Transverse colon (tissue), 4 donors: ENCODE data around the gene GSTM5. TPM values are rescaled to one million over a fixed set of nuclear protein-coding genes. Genes with fewer than 3 reads are reported as not detected.
"Not testable (repeated sequence)": the region's sequence is repeated elsewhere in the genome, so short reads cannot be mapped to it uniquely, and the experiment has no call there.

Source experiments
- DNase-seq: peaks from one replicate; pipeline ENCODE4 v3.0.0-alpha.2; 2019
- H3K27ac ChIP-seq, 4 donors: fragments of 200-600 bp; sonication (generic); 2 replicates each; pipeline ENCODE4 v1.5.1; 2016 to 2018; ENCODE audit warnings: inconsistent platforms in 4 of 4
- H3K27me3 ChIP-seq: fragments of 200-600 bp; sonication (generic); 2 replicates; pipeline ENCODE4 v1.5.1; 2017; ENCODE audit warnings: inconsistent platforms
- H3K36me3 ChIP-seq, 4 donors: fragments of 200-600 bp; sonication (generic); 2 replicates each; pipeline ENCODE4 v1.5.1; 2017 to 2019; ENCODE audit warnings: inconsistent platforms in 4 of 4
- H3K4me1 ChIP-seq, 4 donors: fragments of 200-600 bp; sonication (generic); 2 replicates each; pipeline ENCODE4 v1.5.1; 2017 to 2020; ENCODE audit warnings: inconsistent platforms in 4 of 4
- H3K4me3 ChIP-seq, 4 donors: fragments of 200-600 bp; sonication (generic); 1 replicate in 1 of 4; 2 replicates in 3 of 4; pipeline versions ENCODE4 v1.5.1 to v1.6.1; 2017 to 2019; ENCODE audit warnings: inconsistent platforms in 4 of 4
- H3K9me3 ChIP-seq, 2 donors: fragments of 200-600 bp; sonication (generic); 2 replicates each; pipeline ENCODE4 v1.5.1; 2017 to 2019; ENCODE audit warnings: inconsistent platforms in 2 of 2
- EP300 ChIP-seq: sonication (generic); formaldehyde crosslinking; IDR thresholded peaks from one replicate; pipeline ENCODE4 v1.6.1; 2017; ENCODE audit warnings: antibody characterized with exemption, low read depth
- POLR2A ChIP-seq: fragments of 450-650 bp; IDR thresholded peaks from one replicate; pipeline ENCODE4 v1.6.1; 2016; ENCODE audit warnings: antibody characterized with exemption, mild to moderate bottlenecking, moderate library complexity
- POLR2AphosphoS5 ChIP-seq, 3 donors: sonication (generic); formaldehyde crosslinking; IDR thresholded peaks; one replicate each; pipeline ENCODE4 v1.6.1; 2016; ENCODE audit warnings: antibody characterized with exemption in 3 of 3
- WGBS, 2 donors: methylation state at CpG; one replicate each; pipeline ENCODE4 v1.1.5; 2018; ENCODE audit warnings: low coverage in 1 of 2; 5-methylcytosine and 5-hydroxymethylcytosine counted together
- in situ Hi-C, 4 donors: fragments of 200-750 bp; cut with MboI; loops; one replicate each; pipeline versions ENCODE4 v1.15.0 to v1.15.1; 2017; ENCODE audit warnings: low sequenced_read_pairs in 3 of 4, low pct_ligation_motif_present in 1 of 4, low pct_unique_long_range_greater_than_20kb in 1 of 4
- intact Hi-C: fragments of 100-400 bp; cut with DNase I; formaldehyde crosslinking; loops from one replicate; pipeline ENCODE4 v1.15.1; 2023; ENCODE audit warnings: low total_unique reads
- total RNA-seq, 4 donors: library from RNA; depleted of rRNA; stranded (reverse); fragments of >200 nt; gene quantifications; one replicate each; pipeline ENCODE4 v1.1.0, GENCODE V29; 2016
- TF ChIP-seq, protein P1 (sequence below), 5 experiments: fragments of 200-600 bp in 3 of 5; fragments of 450-650 bp in 2 of 5; sonication (generic) in 3 of 5; IDR thresholded peaks; 1 replicate in 2 of 5; 2 replicates in 3 of 5; pipeline ENCODE4 v1.5.1; 2016 to 2017; ENCODE audit warnings: antibody characterized with exemption in 5 of 5, inconsistent platforms in 3 of 5, mild to moderate bottlenecking in 2 of 5, moderate library complexity in 1 of 5

Gene GSTM5
- total RNA-seq, 4 donors from 2014 or later: 1.2 to 1.4 TPM; not detected in 2

DNA sequence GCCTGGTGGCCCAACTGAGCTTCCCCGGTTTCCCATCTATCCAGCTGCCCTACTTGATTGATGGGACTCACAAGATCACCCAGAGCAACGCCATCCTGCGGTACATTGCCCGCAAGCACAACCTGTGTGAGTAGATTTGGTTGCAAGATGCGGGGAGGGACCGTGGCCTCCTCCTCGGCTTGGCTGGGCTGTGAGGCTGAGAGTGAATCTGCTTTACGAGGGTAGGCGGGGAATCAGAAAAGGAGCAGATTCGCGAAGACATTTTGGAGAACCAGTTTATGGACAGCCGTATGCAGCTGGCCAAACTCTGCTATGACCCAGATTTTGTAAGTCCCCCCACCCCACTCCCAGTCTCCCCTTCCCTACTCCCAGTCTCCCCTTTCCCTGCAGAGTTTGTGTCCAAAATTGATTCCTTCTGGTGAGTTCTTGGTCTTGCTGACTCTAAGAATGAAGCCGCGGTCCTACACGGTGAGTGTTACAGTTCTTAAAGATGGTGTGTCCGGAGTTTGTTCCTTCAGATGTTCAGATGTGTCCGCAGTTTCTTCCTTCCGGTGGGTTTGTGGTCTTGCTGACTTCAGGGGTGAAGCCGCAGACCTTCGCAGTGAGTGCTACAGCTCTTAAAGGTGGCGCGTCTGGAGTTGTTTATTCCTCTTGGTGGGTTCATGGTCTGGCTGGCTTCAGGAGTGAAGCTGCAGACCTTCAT is 42.7 kb upstream of the GSTM5 start:
- Histone ChIP-seq H3K36me3 (no peaks in the 10 kb centered on the region), H3K27ac (peak overlapping the region in 3 of 4 donors; percentile 5 to 43 (median 29)), H3K9me3 (no peaks in the 10 kb centered on the region), H3K4me3 (peak overlapping the region in 1 of 4 donors; percentile 1), H3K4me1 (peaks cover 0 to 14% (median 6%) of the 10 kb centered on the region in 4 donors), H3K27me3 (no peaks in the 10 kb centered on the region)
- peak; percentile 27 for DNase-seq
- TF ChIP-seq POLR2A (no peak), EP300 (no peak), POLR2AphosphoS5 (IDR thresholded peaks at IDR 0.05) (no peak)
- TF ChIP-seq, protein P1, sequence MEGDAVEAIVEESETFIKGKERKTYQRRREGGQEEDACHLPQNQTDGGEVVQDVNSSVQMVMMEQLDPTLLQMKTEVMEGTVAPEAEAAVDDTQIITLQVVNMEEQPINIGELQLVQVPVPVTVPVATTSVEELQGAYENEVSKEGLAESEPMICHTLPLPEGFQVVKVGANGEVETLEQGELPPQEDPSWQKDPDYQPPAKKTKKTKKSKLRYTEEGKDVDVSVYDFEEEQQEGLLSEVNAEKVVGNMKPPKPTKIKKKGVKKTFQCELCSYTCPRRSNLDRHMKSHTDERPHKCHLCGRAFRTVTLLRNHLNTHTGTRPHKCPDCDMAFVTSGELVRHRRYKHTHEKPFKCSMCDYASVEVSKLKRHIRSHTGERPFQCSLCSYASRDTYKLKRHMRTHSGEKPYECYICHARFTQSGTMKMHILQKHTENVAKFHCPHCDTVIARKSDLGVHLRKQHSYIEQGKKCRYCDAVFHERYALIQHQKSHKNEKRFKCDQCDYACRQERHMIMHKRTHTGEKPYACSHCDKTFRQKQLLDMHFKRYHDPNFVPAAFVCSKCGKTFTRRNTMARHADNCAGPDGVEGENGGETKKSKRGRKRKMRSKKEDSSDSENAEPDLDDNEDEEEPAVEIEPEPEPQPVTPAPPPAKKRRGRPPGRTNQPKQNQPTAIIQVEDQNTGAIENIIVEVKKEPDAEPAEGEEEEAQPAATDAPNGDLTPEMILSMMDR (IDR thresholded peaks at IDR 0.05): no peak
- in situ Hi-C loops (loop anchor here in 1 of 4 donors (25.0 kb wide), 1 partner anchor 318 kb away; the partner anchor contains the start of gene AHCYL1), intact Hi-C loops (no loop called here)
- 80% methylated on average over 22 of the region's 22 CpGs; no CpG with 5 or more reads in 1 of the 2 donors for WGBS, 2 donors

DNA sequence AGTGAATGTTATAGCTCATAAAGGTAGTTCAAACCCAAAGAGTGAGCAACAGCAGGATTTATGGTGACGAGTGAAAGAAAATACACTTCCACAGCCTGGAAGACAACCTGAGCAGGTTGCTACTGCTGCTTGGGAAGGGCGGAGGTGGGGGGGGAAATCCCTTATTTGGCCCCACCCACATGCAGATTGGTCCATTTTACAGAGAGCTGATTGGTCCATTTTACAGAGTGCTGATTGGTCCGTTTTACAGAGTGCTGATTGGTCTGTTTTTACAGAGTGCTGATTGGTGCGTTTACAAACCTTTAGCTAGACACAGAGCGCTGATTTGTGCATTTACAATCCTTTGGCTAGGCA is 42.1 kb upstream of the GSTM5 start:
- H3K4me3 ChIP-seq, H3K27me3 ChIP-seq, intact Hi-C loops, H3K9me3 ChIP-seq, DNase-seq, H3K36me3 ChIP-seq: not testable (repeated sequence)
- Histone ChIP-seq H3K4me1 (peaks cover 0 to 14% (median 6%) of the 10 kb centered on the region in 4 donors), H3K27ac (peak overlapping the region in 1 of 4 donors; percentile 43)
- 94 to 100% methylated on average over 2 to 5 of the region's 5 CpGs for WGBS, 2 donors
- in situ Hi-C loops: loop anchor here in 2 of 4 donors (5.0 to 25.0 kb wide), 2 partner anchors 52 to 317 kb away; partner anchors contain the start of gene AHCYL1 (in 1 of the 2)

DNA sequence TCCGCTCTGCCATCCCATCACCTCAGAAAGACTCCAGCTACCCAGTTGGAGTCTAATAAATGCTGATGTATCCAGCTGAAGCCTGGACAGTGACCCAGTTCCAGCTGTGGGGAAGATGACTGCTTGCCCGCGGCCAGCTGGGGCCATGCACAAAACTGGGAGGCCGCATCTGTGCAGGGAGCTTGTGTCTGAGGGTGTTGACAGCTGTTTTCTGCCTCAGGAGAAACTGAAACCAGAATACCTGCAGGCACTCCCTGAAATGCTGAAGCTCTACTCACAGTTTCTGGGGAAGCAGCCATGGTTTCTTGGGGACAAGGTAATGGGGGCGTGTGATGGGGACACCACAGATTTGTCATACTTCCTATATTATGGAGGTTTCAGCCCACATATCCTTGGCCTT is 41.0 kb upstream of the GSTM5 start:
- Histone ChIP-seq H3K4me1 (peaks cover 0 to 14% (median 6%) of the 10 kb centered on the region in 4 donors), H3K4me3 (no peak overlapping the region), H3K27me3 (no peaks in the 10 kb centered on the region), H3K27ac (no peak overlapping the region), H3K36me3 (no peaks in the 10 kb centered on the region), H3K9me3 (no peaks in the 10 kb centered on the region)
- TF ChIP-seq EP300 (no peak), POLR2A (no peak), POLR2AphosphoS5 (IDR thresholded peaks at IDR 0.05) (no peak)
- TF ChIP-seq, protein P1 (IDR thresholded peaks at IDR 0.05): no peak
- in situ Hi-C loops (loop anchor here in 2 of 4 donors (5.0 to 25.0 kb wide), 2 partner anchors 51 to 316 kb away; partner anchors contain the start of gene AHCYL1 (in 1 of the 2)), intact Hi-C loops (no loop called here)
- 80 to 90% methylated on average over 1 to 5 of the region's 5 CpGs for WGBS, 2 donors
- DNase-seq: peak; percentile 17

DNA sequence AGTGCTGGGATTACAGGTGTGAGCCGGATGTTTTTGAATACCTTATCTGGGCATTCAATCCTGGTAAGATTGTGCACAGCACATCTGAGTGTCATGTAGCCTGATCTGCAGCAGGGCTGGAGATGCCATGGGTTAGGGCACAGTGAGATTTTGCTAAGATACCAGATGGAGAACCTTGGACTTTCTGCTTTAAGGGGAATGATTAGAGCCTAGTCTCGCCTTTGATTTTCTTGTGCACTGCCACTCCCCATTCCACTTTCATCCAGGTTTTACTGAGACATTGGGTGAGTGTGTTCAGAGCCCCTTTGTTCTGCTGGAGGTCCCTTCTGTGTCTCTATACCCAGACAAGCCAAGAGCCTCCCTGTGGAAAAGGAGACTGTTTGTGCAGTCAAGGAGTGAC is 38.2 kb upstream of the GSTM5 start:
- in situ Hi-C loops: loop anchor here in 2 of 4 donors (5.0 to 25.0 kb wide), 2 partner anchors 48 to 313 kb away; partner anchors contain the start of gene AHCYL1 (in 1 of the 2)
- H3K9me3 ChIP-seq, H3K36me3 ChIP-seq, DNase-seq, H3K4me1 ChIP-seq, H3K4me3 ChIP-seq, H3K27me3 ChIP-seq, intact Hi-C loops, H3K27ac ChIP-seq: not testable (repeated sequence)
- 70% methylated on average over 2 of the region's 2 CpGs; no CpG with 5 or more reads in 1 of the 2 donors for WGBS, 2 donors

DNA sequence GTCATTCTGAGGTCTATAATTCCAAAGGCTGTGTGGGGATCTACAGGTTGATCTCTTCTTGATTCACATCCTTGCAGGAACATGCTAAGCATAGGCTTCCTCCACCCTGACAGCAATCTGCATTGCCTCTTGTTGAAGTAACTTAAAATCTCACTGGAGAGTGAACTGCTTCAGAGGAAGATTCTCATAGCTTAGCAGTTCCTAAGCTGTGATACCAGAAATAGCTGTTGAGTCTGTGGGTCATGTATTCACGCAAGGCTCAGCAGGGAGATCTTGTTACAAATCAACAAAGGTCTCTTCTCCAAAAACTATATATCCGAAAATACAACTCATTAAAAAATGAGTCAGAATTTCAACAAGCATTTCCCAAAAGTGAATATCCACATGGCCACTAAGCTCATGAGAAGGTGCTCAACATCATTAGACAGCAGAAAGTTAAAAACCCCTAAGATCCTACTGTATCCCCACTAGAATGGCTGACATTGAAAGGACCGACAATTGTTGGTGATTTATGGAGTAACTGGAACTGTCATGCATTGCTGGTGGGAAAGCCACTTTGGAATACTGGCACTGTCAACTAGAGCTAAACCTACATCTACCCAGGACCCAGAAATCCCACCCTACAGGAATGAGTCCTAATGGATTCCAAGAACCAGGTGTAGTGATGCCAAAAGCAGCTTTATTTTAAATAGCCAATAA is 35.2 kb upstream of the GSTM5 start:
- H3K9me3 ChIP-seq, in situ Hi-C loops, H3K36me3 ChIP-seq, H3K27me3 ChIP-seq, H3K4me3 ChIP-seq, H3K4me1 ChIP-seq, H3K27ac ChIP-seq, intact Hi-C loops, DNase-seq: not testable (repeated sequence)
- 91 to 93% methylated on average over 2 to 3 of the region's 3 CpGs for whole genome bisulfite sequencing, 2 donors
